Endothelial cell of umbilical vein (primary cell): Measurements from ENCODE around the gene EPAS1.

Experiments used
- EZH2 ChIP-seq: IDR thresholded peaks from 2 replicates; pipeline ENCODE4 v1.6.1; 2012; ENCODE audit warnings: borderline replicate concordance, low read depth, mild to moderate bottlenecking, moderate library complexity, low read length, inconsistent platforms; ENCODE audit not compliant: severe bottlenecking
- JUN ChIP-seq: IDR thresholded peaks from 2 replicates; pipeline ENCODE4 v1.6.1; 2011; ENCODE audit warnings: borderline replicate concordance, low read depth; ENCODE audit not compliant: insufficient read length, insufficient read depth
- MAX ChIP-seq: IDR thresholded peaks from 2 replicates; pipeline ENCODE4 v1.6.1; 2011; ENCODE audit not compliant: insufficient read depth, insufficient read length
- MYC ChIP-seq: IDR thresholded peaks from one replicate; pipeline ENCODE4 v1.6.1; 2011; ENCODE audit warnings: mild to moderate bottlenecking, low read depth, low read length
- POLR2A ChIP-seq: IDR thresholded peaks from 2 replicates; pipeline ENCODE4 v1.6.1; 2012; ENCODE audit warnings: low read depth, mild to moderate bottlenecking, control low read depth, low read length
- POLR2AphosphoS5 ChIP-seq: IDR thresholded peaks from 2 replicates; pipeline ENCODE4 v1.6.1; 2012; ENCODE audit warnings: low read depth, mild to moderate bottlenecking, control low read depth, low read length, moderate library complexity; ENCODE audit not compliant: insufficient read depth
- TF ChIP-seq, protein P1 (sequence below), 2 donors: IDR thresholded peaks; 1 replicate in 1 of 2; 2 replicates in 1 of 2; pipeline ENCODE4 v1.5.1; 2011; ENCODE audit warnings: low read length in 2 of 2, mild to moderate bottlenecking in 2 of 2, moderate library complexity in 2 of 2, control low read depth in 1 of 2, inconsistent platforms in 1 of 2, low read depth in 1 of 2; ENCODE audit not compliant: insufficient read depth in 1 of 2; ENCODE audit errors: extremely low read depth in 1 of 2

GRCh38 chr2:46414701-46415100, 117.5 kb downstream of the EPAS1 start:
- TF ChIP-seq, protein P1, sequence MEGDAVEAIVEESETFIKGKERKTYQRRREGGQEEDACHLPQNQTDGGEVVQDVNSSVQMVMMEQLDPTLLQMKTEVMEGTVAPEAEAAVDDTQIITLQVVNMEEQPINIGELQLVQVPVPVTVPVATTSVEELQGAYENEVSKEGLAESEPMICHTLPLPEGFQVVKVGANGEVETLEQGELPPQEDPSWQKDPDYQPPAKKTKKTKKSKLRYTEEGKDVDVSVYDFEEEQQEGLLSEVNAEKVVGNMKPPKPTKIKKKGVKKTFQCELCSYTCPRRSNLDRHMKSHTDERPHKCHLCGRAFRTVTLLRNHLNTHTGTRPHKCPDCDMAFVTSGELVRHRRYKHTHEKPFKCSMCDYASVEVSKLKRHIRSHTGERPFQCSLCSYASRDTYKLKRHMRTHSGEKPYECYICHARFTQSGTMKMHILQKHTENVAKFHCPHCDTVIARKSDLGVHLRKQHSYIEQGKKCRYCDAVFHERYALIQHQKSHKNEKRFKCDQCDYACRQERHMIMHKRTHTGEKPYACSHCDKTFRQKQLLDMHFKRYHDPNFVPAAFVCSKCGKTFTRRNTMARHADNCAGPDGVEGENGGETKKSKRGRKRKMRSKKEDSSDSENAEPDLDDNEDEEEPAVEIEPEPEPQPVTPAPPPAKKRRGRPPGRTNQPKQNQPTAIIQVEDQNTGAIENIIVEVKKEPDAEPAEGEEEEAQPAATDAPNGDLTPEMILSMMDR (IDR thresholded peaks at IDR 0.05; ENCODE audit: extremely low read depth in 1 of 2, insufficient read depth in 1 of 2, low read depth in 1 of 2, low read length in 2 of 2): no peak
- TF ChIP-seq MAX (no peak), EZH2 (no peak), POLR2AphosphoS5 (no peak), JUN (no peak), POLR2A (no peak), MYC (no peak)
